Gastroesophageal sphincter (tissue), 3 donors: Measurements from ENCODE around the gene SMPDL3A.

Source experiments
- EP300 ChIP-seq: sonication (generic); formaldehyde crosslinking; IDR thresholded peaks from one replicate; pipeline ENCODE4 v1.6.1; 2017; ENCODE audit warnings: antibody characterized with exemption, mild to moderate bottlenecking
- POLR2A ChIP-seq, 2 donors: fragments of 450-650 bp; IDR thresholded peaks; one replicate each; pipeline ENCODE4 v1.6.1; 2017; ENCODE audit warnings: antibody characterized with exemption in 2 of 2, mild to moderate bottlenecking in 2 of 2, moderate library complexity in 1 of 2
- POLR2AphosphoS5 ChIP-seq: sonication (generic); formaldehyde crosslinking; IDR thresholded peaks from one replicate; pipeline ENCODE4 v1.6.1; 2017; ENCODE audit warnings: antibody characterized with exemption
- TF ChIP-seq, protein P1 (sequence below), 4 experiments: fragments of 200-600 bp in 2 of 4; fragments of 450-650 bp in 2 of 4; sonication (generic) in 1 of 4; IDR thresholded peaks; one replicate each; pipeline ENCODE4 v1.5.1; 2017 to 2019; ENCODE audit warnings: antibody characterized with exemption in 4 of 4, mild to moderate bottlenecking in 2 of 4, moderate library complexity in 2 of 4

DNA sequence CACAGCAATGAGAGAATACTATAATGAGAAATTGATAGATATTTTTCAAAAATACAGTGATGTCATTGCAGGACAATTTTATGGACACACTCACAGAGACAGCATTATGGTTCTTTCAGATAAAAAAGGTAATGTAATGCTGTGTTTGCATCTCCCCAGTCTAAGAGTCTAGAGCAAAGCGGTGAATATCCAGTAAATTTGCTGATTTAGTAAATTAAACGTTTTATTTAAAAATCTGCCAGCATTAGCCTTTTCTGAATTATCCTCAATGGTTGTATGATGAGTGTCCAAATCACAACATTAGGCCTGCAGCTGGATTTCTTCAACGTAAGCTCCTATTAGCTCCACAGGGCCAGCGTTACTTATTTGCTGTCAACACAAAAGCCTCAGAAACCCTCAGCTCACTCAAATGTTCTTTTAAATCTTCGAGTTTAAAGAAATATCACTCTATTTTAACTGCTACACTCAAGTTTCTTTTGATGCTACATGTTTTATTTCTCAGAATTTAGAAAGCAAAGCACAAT, 16.0 kb downstream of the SMPDL3A start:
- TF ChIP-seq POLR2A (IDR thresholded peaks at IDR 0.05): no peak
- TF ChIP-seq, protein P1, sequence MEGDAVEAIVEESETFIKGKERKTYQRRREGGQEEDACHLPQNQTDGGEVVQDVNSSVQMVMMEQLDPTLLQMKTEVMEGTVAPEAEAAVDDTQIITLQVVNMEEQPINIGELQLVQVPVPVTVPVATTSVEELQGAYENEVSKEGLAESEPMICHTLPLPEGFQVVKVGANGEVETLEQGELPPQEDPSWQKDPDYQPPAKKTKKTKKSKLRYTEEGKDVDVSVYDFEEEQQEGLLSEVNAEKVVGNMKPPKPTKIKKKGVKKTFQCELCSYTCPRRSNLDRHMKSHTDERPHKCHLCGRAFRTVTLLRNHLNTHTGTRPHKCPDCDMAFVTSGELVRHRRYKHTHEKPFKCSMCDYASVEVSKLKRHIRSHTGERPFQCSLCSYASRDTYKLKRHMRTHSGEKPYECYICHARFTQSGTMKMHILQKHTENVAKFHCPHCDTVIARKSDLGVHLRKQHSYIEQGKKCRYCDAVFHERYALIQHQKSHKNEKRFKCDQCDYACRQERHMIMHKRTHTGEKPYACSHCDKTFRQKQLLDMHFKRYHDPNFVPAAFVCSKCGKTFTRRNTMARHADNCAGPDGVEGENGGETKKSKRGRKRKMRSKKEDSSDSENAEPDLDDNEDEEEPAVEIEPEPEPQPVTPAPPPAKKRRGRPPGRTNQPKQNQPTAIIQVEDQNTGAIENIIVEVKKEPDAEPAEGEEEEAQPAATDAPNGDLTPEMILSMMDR (IDR thresholded peaks at IDR 0.05): no peak
- no peak for TF ChIP-seq POLR2AphosphoS5
- TF ChIP-seq EP300: no peak
